DLD1 (cell line): ENCODE data around the gene MYADML2.

Source experiments
- in situ Hi-C: cut with HindIII; loops from 2 replicates; pipeline ENCODE4 v1.10.0; 2017; ENCODE audit warnings: low sequenced_read_pairs

MYADML2 gene

DNA sequence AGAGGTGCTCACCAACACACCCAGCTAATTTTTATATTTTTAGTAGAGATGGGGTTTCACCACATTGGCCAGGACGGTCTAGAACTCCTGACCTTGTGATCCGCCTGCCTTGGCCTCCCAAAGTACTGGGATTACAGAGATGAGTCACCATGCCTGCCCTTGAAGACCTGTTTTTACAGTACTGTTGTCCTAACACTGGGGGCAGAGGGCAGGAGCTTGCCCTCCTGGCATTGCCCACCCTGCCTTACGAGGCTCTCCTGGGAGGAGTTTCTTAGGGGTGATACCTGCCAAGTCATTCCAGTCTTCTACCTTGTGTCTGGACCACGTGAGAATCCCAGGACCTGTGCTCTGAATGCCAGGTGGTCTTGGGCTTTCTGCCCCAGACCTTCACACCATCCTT, 33.1 kb upstream of the MYADML2 start:
- in situ Hi-C loops: no loop called here

DNA sequence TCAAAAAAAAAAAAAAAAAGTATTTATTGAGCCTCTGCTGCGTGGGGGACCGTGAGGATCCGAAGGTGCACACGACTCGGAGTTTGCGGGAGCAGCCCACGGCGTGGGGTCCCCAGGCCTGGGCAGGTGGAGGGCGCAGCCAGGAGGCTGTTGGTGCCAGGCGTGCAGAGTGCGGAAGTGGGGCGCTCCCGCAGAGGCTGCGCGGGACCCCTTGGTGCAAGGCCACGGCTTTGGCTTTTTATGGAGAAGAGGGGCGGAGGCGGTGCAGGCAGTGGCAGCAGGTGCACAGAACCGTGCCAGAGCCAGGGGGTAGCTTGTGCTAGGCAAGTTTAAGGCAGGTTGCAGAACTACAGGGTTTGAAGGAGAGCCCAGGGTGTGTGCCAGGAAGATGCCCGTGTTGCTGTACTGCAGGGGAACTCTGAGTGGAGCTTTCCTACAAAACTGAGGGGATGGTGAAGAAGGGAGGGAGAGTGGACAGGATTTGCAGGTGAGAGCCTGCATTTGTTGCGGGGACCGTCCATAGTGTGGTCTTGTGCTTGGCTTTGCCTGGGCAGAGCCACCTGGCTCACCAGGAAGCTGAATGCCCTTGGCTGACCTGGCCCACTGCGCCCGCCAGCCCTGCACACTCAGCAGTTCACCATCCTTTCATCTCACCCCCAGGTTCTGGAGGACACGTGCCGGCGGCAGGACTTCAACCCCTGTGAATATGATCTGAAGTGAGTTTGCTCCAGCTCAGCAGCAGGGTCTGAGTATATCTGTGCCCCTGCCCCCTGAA, 31.7 kb upstream of the MYADML2 start:
- in situ Hi-C loops: no loop called here

DNA sequence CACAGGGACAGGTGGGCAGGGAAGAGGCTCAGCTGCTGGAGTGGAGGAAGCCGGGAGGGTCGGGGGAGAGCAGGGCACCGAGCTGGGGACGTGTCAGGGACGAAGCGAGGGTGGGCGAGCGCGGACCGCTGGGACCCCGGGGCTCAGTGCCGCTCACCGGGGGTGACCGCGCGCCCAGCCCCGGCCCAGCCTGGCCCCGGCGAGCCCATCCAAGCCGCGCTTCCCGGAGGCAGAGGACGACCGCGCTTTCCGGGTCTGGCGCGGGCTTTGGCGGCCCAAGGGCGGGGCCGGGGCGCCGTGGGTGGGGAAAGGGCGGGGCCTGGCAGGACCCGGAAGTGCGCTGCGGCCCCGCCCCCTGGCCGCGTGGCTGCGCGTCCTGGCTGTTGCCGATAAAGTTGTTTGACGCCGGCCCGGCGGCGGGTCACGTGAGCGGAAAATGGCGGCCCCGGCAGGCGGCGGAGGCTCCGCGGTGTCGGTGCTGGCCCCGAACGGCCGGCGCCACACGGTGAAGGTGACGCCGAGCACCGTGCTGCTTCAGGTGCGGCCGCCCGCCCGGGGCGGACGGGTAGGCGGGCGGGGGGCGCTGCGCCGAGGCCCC, 30.3 kb upstream of the MYADML2 start, which contains the start of gene ASPSCR1:
Gene ASPSCR1, plus strand, starts transcription at position 419 of the 598 bp plus-strand sequence. Its CDS starts 18 bp downstream, at position 437.
- in situ Hi-C loops: no loop called here

DNA sequence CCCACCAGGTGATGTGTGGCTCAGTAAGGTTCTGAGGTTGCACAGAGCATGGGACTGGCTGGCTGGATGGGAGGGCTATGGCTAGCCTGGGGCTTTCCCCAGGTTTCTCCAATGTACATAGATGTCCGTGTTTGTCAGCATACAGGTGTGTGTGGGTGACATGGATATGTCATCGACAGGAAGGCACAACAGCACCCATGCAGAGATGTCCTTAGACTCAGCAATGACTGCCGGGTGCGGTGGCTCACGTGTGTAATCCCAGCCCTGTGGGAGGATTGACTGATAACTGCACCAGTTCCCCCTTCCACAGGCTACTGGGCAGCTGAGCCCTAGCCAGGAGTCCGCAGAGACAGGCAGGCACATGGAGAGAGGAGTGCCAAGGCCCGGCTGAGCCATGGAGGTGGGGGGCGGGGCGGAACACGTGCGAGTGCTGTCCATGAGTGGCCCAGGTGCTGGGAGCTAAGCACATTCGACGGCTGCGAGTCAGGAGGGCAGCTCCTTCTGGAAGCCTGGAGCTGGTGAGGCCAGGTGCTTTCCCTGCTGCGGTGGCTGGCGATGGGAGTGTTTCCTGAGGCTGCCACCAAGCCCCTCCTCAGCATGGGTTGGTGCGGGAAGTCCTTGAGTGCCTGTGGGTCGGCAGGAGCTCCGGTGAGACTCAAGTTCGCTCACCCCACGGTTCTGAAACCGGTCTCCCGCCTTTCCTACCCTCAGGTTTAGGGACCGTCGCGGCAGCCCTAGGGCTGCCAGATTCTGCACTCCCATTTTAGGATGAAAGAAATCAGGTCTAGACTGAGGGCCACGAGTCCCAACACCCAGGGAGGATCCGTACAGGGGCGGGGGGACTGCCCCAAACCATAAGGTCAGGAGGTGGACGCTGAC, 29.5 kb upstream of the MYADML2 start:
- in situ Hi-C loops: no loop called here

DNA sequence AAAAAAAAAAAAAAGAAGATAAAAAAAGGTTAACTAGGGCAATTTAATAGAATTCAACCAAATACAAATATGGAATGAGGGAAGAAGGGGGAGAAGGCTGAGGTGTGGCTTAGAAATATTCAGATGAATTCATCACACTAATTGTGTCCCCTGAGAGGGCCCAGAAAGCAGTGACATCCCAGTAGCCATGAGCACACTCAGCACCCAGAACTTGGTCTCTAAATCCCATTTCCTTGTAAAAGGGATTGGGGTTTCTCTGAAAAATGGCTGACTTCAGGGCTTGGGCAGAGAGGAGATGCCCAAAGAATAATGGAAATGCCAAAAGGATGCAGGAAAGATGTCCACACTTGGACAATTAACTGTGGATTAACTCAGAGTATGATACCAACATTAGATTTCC, 26.4 kb upstream of the MYADML2 start:
- in situ Hi-C loops: no loop called here

DNA sequence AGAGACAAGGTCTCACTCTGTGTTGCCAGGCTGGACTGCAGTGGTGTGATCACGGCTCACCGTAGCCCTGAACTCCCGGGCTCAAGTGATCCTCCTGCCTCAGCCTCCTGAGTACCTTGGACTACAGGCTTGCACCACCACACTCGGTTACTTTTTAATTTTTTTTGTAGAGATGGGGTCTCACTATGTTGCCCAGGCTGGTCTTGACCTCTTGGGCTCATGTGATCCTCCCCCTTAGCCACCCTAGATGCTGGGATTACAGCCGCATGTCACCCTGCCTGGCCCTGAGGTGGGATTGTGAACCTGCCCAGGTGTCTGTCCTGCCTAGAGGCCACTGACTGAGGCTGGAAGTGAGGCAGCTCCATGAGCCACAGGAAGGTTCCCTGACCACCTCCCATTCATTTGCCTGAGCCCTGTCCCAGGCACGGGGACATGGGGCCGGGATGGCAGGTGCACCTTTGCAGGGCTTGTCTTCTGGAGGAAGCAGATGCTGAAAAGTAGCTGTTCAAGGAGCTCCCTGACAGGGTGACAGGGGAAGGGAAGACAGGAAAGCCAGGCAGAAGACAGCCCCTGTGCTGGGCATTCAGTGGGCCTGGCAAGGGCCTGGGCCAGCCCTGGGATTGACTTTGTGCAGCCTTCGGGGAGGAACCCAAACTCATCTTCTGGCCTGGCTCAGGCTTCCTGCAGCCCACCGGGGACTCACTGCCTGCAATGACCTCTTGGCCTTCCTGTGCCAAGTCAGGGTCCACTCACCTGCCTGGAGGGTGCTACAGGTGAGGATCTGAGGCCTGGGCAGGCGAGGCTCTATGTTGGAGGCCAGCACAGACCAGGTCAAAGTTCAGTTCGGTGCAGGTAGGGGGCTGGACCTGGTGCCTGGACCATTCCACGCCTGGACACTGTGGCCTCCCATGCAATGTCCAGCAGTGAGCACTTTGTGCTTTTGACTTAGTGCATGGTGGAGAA, 22.1 kb upstream of the MYADML2 start:
- in situ Hi-C loops: no loop called here

DNA sequence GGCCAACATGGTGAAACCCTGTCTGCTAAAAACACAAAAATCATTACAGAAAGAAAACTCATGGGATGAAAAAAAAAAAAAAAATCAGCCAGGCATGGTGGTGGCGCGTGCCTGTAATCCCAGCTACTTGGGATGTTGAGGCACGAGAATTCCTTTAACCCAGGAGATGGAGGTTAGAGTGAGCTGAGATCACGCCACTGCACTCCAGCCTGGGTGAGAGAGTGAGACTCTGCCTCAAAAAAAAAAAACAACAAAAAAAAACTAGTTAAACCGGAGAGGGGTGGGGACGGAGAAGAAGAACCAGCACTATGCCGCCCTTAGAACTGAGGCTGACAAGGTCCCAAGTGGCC, 21.3 kb upstream of the MYADML2 start:
- in situ Hi-C loops: no loop called here

DNA sequence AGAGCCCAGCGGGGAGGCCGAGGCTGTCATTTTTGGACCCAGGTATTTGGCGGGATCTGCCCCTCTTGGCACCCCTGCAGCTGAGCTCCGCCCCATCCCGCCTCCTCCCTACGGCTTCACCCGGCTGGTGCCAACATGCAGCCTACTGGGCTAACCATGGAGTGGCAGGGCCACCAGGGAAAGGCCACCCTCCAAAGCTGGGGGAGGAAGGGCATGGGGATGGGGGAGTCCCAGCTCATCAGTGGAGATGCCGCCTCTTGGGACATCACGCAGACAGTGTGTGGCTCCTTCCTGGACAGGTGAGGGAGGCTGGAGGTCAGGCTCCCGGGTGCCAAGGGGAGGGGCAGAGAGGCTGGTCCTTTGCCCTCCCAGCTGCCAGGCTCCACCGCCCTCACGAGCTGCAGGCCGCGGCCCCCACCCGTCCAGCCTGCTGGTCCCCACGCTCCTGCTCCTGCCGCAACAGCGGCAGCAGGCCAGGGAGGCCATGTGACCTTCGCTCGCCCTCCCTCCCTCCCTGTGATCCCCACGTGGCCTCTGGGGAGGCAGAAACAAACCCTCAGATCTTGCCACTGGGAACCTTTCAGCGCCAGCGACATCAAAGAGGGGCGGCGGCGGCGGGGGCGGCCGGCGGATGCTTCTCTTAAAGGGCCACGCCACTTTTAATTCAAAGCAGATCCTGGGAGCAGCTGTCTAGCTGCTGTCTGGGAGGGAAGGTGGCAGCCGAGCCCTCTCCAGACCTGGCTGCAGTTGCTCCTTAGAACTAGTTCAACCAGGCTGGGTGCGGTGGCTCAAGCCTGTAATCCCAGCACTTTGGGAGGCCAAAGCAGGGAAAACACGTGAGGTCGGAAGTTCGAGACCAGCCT, 20.7 kb upstream of the MYADML2 start:
- in situ Hi-C loops: no loop called here

DNA sequence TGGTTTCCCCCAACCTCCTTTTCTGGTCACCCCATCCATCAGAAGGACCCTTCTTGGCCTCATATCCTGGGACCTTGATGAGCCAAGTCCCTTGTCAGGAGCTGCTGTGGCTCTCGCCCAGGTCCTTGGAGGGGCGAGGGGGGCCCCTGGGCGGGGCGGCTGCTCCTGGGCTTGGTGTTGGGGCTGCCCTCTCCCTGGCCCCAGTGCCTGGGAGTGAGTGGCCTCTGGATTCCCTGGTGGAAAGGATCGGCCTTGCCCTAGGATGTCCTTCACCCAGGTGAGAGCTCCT, 20.2 kb upstream of the MYADML2 start:
- in situ Hi-C loops: no loop called here

DNA sequence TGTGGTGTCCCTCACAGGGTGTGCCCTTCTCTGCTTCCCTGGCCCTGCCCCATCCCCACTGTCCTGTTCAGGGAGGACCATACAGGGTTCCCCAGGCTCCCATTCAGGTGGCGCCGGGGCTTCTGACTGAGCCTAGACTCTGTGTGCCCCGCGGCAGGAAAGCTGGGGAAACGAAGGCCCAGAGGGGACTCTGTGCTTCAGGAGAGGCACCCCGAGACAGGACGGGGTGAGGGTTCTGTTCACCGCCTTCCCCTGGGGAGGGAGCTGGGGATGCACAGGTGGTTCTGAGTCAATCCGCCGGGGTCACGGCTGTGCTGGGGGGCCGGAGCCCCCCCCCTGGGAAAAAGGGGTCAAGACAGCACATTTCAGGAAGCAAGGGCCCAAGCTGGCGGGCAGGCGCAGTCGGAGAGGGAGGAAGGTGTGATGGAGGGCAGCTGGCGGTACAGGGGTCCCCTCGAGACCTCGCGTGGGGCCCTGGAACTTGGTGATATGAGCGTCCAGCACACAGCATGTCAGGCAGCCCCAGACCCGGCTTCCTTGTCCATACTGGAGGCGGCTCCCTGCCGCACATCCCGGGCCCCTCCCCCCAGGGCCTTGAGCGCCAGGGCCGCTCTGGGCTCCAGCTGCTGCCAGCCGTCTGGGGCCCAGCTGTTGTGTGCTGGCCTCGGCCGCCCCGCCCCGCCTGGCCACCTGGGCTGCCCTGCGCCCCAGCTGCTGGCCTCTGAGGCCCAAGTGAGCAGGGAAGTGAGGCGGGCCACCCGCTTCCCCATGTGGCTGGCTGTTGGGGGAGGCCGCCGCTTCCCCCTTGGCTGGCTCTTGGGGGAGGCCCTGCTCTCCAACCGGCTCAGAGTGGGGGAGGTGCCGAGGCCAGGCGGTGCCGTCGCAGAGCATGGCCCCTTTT, 19.6 kb upstream of the MYADML2 start:
- in situ Hi-C loops: no loop called here

DNA sequence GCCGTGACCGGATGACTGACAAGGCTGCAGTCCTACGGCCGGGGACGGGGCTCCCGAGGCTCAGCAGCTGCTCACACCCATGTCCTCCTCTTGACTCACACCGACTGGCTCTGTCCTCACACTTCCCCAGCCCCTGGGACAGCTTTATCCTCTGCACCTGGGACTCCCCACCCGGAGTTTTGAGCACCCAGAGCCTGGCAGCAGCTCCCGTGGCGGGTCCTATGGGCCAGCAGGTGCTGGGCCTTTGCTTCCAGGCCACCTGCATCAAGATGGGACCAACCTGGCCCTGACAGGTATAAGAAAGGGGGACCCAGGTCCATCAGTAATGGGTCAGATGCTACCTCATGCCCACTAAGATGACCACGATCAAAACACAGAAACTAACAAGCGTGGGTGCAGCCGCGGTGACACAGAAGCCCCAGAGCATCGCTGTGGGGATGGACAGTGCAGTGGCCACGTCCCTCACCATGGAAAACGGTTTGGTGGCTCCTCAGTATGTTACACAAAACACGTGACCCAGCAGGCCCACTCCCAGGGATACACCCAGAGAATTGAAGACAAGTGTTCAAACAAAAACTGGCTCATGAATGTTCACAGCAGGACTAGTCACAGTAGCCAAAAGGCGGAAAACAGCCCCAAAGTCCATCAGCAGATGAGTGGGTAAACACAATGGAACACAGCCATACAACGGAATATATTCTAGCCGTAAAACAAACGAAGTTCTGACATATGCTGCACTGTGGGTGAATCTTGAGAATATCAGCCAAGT, 17.2 kb upstream of the MYADML2 start:
- in situ Hi-C loops: no loop called here

DNA sequence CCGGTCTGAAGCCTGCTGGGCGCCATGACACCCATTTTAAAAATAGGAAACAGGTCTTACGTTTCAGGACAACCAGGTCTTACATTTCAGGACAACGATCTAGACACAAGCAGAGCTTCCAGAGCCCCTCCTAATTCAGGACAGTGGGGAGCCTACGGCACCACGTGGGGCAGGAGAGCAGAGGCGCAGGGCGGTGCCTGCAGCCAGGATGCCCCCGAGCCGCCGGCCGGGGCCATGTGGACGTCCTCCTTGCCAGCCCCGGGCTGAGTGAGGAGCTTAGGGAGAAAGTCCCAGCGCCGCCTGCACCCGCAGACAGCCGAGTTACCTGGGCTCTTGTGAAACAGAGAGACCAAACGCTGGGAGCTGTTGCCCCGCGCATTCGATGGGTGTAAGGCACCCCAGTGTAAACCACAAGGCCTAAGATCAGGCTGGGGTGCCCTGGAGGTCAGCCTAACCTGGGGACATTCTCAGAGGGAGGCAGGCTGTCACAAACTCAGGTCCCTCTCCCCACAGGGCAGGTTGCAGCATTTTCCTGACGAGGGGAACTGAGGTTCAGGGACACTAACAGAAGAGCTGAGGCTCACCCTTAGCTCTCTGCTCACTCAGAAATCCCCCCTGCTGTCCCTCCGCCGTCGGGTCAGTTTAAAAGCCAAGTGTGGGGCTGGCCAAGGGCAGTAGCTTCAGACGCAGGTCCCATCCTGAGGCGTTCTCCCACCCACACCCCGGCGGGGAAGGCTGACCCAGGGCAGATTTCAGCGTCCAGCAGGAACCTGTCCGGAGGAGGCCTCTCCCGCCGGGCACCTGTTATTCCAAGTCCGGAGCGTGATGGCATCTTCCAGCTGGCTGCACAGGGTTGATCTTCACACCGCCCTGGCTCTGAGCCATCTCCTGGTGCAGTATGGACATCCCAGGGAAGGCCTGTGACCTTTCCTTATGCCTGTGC, 15.7 kb upstream of the MYADML2 start:
- in situ Hi-C loops: no loop called here

DNA sequence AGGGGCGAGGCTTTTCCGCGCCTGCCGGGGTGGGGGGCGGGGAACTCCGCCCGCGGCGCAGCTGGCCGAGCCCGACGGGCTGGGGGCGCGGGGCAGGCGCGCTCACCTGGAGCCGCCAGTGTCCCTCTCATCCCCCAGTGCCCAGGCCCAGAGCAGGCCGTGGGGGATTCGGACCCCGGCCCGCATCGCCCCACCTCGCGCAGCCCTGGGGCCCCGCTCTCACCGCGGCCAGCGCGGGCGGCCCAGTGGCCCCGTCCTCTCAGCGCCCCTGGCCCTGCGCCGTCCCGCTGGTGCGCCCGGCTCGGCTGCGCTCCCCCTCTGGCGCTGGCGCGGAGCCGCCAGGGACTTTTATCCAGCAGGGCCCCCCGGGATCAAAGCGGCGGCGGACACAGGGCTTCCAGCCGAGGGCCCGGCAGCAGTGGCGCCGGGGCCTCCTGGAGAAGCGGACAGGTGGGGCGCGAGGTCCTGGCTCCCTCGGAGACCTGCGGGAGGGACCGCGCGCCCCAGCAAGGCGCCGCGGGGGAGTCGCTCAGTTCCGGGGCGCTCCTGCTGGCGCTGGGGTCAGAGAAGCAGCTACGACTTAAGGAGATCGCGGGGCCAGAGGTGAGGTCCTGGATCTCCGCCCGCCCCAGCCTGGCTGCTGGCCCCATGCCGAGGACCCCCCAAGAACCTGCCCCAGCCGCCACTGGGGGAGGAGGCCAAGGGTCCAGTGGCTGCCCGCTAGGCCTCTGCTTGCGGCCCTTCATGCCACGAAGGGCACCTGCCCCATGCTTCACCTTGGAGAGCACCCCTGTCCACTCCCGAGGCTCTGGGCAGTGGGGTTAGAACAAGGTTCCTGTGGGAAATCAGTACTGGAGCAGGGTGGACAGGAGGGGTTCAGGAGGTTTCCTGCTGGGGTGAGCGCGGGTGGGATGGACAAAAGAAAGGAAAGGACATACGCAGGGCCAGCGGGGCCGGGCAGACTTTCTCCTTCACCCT, 14.8 kb upstream of the MYADML2 start:
- in situ Hi-C loops: no loop called here

DNA sequence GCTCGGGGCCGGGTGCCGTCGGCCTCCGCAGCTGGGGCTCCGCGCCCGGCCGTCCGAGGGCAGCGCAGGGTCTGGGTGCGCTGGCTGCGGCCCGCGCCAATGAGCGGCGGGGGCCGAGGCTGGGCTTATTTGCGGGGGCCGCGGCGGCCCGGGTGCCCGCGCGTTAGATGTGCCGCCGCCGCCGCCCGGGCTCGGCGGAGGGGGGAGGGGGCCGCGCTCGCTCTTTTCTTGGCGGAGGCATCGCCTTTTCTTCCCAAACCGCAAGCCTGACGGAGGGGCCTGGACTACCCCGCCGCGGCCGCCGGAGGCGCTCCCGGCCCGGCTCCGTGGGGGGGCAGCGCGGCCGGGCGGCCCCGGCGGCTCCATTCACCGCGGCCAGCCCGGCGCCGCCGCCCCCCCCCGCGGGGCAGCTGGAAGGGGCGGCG, 14.1 kb upstream of the MYADML2 start, which contains the start of gene NOTUM:
Gene NOTUM, minus strand, starts transcription at position 101 of the 425 bp plus-strand sequence. CDS start 278 bp downstream, outside the sequence.
- in situ Hi-C loops: no loop called here

DNA sequence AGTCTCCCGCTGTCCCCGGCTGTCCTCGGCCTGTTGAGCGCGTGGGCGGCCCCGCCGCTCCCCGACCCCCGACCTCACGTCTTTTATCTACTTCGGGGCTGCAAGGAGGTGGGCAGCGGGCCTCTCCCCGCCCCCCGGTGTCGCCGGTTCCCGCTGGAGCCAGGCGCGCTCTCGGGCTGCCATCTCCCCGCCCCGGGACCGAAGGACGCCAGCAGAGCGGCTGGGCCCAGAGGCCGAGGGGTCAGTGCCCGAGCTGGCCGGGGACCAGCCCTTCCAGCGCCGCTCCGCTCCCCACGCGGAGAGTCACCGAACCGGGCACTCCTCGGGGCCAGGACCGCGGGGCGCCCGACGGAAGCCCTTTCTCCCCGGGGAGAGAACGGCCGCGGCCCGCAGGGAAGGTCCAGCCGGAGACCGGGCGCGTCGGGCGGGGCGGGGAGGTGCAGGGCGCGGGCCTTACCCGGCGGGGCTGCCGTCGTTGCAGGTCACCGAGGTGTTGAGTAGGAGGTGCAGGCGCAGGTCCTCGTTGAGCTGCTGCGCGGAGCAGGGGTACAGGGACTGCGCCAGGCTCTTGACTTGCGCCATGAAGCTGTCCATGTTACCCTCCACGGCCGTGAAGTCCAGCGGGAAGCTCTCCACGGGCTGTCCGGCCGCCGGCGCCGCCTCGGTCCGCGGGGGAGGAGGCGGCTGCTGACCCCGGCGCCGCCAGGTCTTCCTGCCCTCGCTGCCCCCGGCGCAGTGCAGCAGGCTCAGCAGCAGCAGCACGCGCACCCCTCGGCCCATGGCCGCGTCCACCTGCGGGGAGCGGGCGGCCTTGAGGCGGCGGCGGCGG, 13.3 kb upstream of the MYADML2 start:
- in situ Hi-C loops: no loop called here
